GM12891 (cell line): ENCODE results near the gene HNRNPLL.

ENCODE experiments used
- POLR2A ChIP-seq: IDR thresholded peaks from 2 replicates; pipeline ENCODE4 v1.6.1; 2011; ENCODE audit warnings: low read depth, low read length, control low read depth
- POLR2AphosphoS5 ChIP-seq: IDR thresholded peaks from 2 replicates; pipeline ENCODE4 v1.6.1; 2011; ENCODE audit warnings: low read depth, low read length, control low read depth
- POU2F2 ChIP-seq: IDR thresholded peaks from 2 replicates; pipeline ENCODE4 v1.6.1; 2011; ENCODE audit warnings: low read depth, mild to moderate bottlenecking, control low read depth, low read length, moderate library complexity
- TAF1 ChIP-seq: IDR thresholded peaks from 2 replicates; pipeline ENCODE4 v1.6.1; 2011; ENCODE audit warnings: low read depth, low read length, control low read depth

DNA sequence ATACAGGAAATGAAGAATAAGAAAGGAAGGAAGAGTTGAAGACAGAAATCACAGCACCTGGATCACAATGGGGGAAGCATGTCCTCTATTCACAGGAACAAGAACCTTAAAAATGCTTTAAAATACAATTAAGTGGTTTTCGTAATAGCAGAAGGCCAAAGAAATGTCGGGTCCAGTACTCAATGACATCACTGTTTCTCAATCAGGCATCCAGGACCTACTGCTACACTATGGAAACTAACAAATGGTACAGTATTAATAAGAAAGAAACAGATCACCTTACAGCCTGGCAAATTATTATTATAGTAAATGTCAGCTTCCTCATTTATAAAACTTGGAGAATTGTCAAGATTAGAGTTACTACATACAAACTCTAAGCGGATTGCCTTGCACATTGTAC lies 15.8 kb downstream of the HNRNPLL start:
- TF ChIP-seq POLR2A (no peak), POLR2AphosphoS5 (no peak), TAF1 (no peak), POU2F2 (no peak)
